ENCODE measurements around the gene TMEM259. TPM values are rescaled to one million over a fixed set of nuclear protein-coding genes. Genes with fewer than 3 reads are reported as not detected.

The TMEM259 gene
- total and polyA plus RNA-seq, 2 donors (not counting 1 experiment from before 2014, with no cell fraction given): 373 to 607 TPM

DNA sequence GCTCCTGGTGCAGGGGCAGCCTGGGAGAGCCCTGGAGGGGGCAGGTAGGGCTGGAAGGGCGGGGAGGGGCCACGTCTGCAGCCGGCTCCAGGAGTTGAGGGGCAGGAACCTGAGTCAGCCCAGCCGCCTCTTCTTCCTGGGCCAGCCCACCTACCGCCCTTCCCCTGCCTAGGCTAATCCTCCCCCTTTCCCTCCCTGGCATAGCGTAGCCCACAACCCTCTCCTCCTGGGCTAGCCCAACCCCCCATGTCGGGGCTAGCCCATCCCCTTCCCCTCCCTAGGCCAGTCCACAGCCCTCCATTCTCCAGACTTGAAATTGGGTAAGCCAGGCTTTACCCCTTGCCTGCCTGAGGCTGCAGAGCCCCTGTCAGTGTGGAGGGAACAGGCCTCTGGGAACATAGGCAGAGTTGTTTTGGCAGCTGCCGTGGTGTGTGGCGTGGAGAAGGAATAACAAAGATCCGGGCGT lies 57.4 kb downstream of the TMEM259 start:
- Histone ChIP-seq H2AFZ (ENCODE audit: insufficient read depth, low read depth, low read length, poor library complexity, severe bottlenecking) (no peak overlapping the region), H3K27me3 (replicated peaks in 1 of 4; ENCODE audit: control extremely low read depth in 1 of 4, control insufficient read depth in 3 of 4, insufficient read depth in 4 of 4, low read length in 3 of 4) (no peaks in the 10 kb centered on the region), H3K4me2 (replicated peaks; ENCODE audit: low read depth, low read length, poor library complexity, severe bottlenecking) (no peak overlapping the region), H3K9ac (ENCODE audit: low read length) (no peak overlapping the region), H3K27ac (ENCODE audit: low read length in 2 of 2) (no peak overlapping the region), H3K4me1 (ENCODE audit: control insufficient read depth in 2 of 2, insufficient read depth in 2 of 2, low read length in 2 of 2) (no peaks in the 10 kb centered on the region), H4K20me1 (ENCODE audit: control insufficient read depth, insufficient read depth, low read length, poor library complexity, severe bottlenecking) (peaks cover 22% of the 10 kb centered on the region), H3K36me3 (replicated peaks in 1 of 2; ENCODE audit: control extremely low read depth in 1 of 2, control insufficient read depth in 1 of 2, extremely low read depth in 1 of 2, insufficient read depth in 2 of 2, low read length in 1 of 2) (peaks cover 0 to 56% of the 10 kb centered on the region in 2 experiments), H3K79me2 (ENCODE audit: control insufficient read depth, insufficient read depth, low read length) (peaks cover 10% of the 10 kb centered on the region), H3K9me3 (ENCODE audit: control extremely low read depth in 1 of 3, control insufficient read depth in 2 of 3, insufficient read depth in 1 of 3, low read length in 2 of 3) (peaks cover 0 to 15% (median 0%) of the 10 kb centered on the region in 3 donors), H3K4me3 (ENCODE audit: control extremely low read depth in 1 of 5, extremely low read depth in 1 of 5, insufficient read depth in 1 of 5, low read depth in 2 of 5, low read length in 4 of 5) (no peak overlapping the region)
- 94% methylated on average over 11 of the region's 11 CpGs for WGBS (ENCODE audit: insufficient coverage)
- Mint-ChIP-seq H3K4me3 (no peak overlapping the region), H3K4me1 (peaks cover 2% of the 10 kb centered on the region), H3K27me3 (no peaks in the 10 kb centered on the region), H3K9me3 (ENCODE audit: insufficient read depth) (no peaks in the 10 kb centered on the region), H3K27ac (no peak overlapping the region)
- ATAC-seq (ENCODE audit: low read depth): no peak
- intact Hi-C loops (cut with micrococcal nuclease): no loop called here
- POLR2A ChIA-PET: no interaction called here
- no peak for TF ChIP-seq EZH2 (IDR thresholded peaks at IDR 0.05; ENCODE audit: borderline replicate concordance, insufficient read depth, low read depth, low read length, poor library complexity, severe bottlenecking)
- TF ChIP-seq, protein P1, sequence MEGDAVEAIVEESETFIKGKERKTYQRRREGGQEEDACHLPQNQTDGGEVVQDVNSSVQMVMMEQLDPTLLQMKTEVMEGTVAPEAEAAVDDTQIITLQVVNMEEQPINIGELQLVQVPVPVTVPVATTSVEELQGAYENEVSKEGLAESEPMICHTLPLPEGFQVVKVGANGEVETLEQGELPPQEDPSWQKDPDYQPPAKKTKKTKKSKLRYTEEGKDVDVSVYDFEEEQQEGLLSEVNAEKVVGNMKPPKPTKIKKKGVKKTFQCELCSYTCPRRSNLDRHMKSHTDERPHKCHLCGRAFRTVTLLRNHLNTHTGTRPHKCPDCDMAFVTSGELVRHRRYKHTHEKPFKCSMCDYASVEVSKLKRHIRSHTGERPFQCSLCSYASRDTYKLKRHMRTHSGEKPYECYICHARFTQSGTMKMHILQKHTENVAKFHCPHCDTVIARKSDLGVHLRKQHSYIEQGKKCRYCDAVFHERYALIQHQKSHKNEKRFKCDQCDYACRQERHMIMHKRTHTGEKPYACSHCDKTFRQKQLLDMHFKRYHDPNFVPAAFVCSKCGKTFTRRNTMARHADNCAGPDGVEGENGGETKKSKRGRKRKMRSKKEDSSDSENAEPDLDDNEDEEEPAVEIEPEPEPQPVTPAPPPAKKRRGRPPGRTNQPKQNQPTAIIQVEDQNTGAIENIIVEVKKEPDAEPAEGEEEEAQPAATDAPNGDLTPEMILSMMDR (IDR thresholded peaks at IDR 0.05): no peak
- CTCF ChIA-PET: no interaction called here
- DNase-seq: no peak

DNA sequence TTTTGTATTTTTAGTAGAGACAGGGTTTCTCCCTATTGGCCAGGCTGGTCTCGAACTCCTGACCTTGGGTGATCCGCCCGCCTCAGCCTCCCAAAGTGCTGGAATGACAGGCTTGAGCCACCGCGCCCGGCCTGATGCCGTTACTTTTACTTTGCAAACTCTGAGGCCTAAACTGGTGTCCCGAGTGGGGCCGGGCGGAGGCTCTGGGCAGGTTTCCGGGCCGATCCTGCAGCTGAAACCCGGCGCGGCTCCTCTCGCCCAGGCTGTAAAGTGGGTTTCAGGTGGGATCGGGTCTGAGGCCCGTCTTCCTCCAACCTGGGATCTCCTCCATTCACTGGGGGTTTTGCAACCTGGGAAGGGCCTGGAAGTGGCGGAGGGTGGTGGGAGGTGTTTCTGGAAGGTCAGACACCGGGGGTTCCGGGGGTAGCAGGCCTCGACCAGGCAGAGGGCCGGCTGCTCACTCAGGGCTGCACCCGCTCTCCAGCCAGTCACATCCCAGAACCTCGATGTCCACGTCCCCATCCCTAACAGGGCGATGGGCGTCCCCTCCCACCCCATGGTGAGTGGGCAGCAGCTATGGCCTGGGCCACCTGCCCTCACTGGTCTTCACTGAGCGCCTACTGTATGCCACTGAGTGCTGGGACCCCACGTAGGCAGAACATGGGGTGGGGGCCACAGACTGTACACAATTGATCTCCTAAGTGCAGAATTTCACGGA lies 58.1 kb downstream of the TMEM259 start:
- Mint-ChIP-seq H3K4me3 (no peak overlapping the region), H3K9me3 (ENCODE audit: insufficient read depth) (no peaks in the 10 kb centered on the region), H3K27ac (no peak overlapping the region), H3K27me3 (no peaks in the 10 kb centered on the region), H3K4me1 (peaks cover 2% of the 10 kb centered on the region)
- ChIA-PET POLR2A (no interaction called here), CTCF (interaction anchor here (1.4 kb wide), 1 partner anchor 22 kb away, joined by 4 read pairs; no protein-coding TSS in a partner anchor)
- Histone ChIP-seq H4K20me1 (ENCODE audit: control insufficient read depth, insufficient read depth, low read length, poor library complexity, severe bottlenecking) (peaks cover 22% of the 10 kb centered on the region), H3K79me2 (ENCODE audit: control insufficient read depth, insufficient read depth, low read length) (peaks cover 10% of the 10 kb centered on the region), H2AFZ (ENCODE audit: insufficient read depth, low read depth, low read length, poor library complexity, severe bottlenecking) (no peak overlapping the region), H3K4me3 (ENCODE audit: control extremely low read depth in 1 of 5, extremely low read depth in 1 of 5, insufficient read depth in 1 of 5, low read depth in 2 of 5, low read length in 4 of 5) (no peak overlapping the region), H3K4me1 (ENCODE audit: control insufficient read depth in 2 of 2, insufficient read depth in 2 of 2, low read length in 2 of 2) (no peaks in the 10 kb centered on the region), H3K9ac (ENCODE audit: low read length) (no peak overlapping the region), H3K9me3 (ENCODE audit: control extremely low read depth in 1 of 3, control insufficient read depth in 2 of 3, insufficient read depth in 1 of 3, low read length in 2 of 3) (peaks cover 0 to 15% (median 0%) of the 10 kb centered on the region in 3 donors), H3K4me2 (replicated peaks; ENCODE audit: low read depth, low read length, poor library complexity, severe bottlenecking) (no peak overlapping the region), H3K27ac (ENCODE audit: low read length in 2 of 2) (no peak overlapping the region), H3K27me3 (replicated peaks in 1 of 4; ENCODE audit: control extremely low read depth in 1 of 4, control insufficient read depth in 3 of 4, insufficient read depth in 4 of 4, low read length in 3 of 4) (no peaks in the 10 kb centered on the region), H3K36me3 (replicated peaks in 1 of 2; ENCODE audit: control extremely low read depth in 1 of 2, control insufficient read depth in 1 of 2, extremely low read depth in 1 of 2, insufficient read depth in 2 of 2, low read length in 1 of 2) (peaks cover 0 to 53% of the 10 kb centered on the region in 2 experiments)
- ATAC-seq (ENCODE audit: low read depth) (no peak), DNase-seq (no peak)
- intact Hi-C loops (cut with micrococcal nuclease): no loop called here
- TF ChIP-seq, protein P1 (IDR thresholded peaks at IDR 0.05): no peak
- TF ChIP-seq EZH2 (IDR thresholded peaks at IDR 0.05; ENCODE audit: borderline replicate concordance, insufficient read depth, low read depth, low read length, poor library complexity, severe bottlenecking): no peak
- WGBS (ENCODE audit: insufficient coverage): 93% methylated on average over 30 of the region's 31 CpGs
